ENCODE measurements around the gene ZNF670.
"Not testable (repeated sequence)": the region's sequence is repeated elsewhere in the genome, so short reads cannot be mapped to it uniquely, and the experiment has no call there.

Gene ZNF670

GRCh38 chr1:247043406-247043805 lies 35.2 kb downstream of the ZNF670 start:
- DNase-seq (ENCODE audit: low spot score) = no peak

GRCh38 chr1:247037511-247038320 lies 40.9 kb downstream of the ZNF670 start:
- no peak for DNase-seq (ENCODE audit: low spot score)

GRCh38 chr1:247032306-247032705 lies 46.3 kb downstream of the ZNF670 start:
- not testable (repeated sequence) for DNase-seq (ENCODE audit: low spot score)
